Pons (tissue), 1 donor: Measurements from ENCODE around the gene ATP5IF1.

ENCODE experiments used
- DNase-seq: peaks from one replicate; pipeline ENCODE4 v3.0.0-alpha.2; 2016; ENCODE audit warnings: low spot score

The ATP5IF1 gene

GRCh38 chr1:28236656-28237322 is 865 bp downstream of the ATP5IF1 start:
- DNase-seq = no peak

DNA sequence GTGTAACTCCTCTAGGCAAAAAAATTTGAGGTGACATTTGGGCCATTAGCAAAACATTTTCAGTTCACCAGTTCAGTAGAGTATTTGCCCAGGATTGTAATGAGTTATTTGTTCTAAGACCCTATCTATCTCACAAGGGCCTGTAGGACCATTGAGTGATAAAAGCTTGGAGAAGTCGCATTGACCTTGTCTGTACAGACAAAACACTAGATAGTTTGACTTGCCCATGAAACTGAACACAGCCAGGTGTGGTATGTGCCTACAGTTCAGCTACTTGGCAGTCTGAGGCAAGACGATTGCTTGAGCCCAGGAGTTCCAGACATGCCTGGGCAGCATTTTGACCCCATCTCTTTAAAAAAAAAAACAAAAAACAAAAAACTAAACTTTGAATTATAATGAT is 3.1 kb downstream of the ATP5IF1 start:
- DNase-seq = no peak

GRCh38 chr1:28240024-28240423 is 4.1 kb downstream of the ATP5IF1 start:
- DNase-seq = no peak

DNA sequence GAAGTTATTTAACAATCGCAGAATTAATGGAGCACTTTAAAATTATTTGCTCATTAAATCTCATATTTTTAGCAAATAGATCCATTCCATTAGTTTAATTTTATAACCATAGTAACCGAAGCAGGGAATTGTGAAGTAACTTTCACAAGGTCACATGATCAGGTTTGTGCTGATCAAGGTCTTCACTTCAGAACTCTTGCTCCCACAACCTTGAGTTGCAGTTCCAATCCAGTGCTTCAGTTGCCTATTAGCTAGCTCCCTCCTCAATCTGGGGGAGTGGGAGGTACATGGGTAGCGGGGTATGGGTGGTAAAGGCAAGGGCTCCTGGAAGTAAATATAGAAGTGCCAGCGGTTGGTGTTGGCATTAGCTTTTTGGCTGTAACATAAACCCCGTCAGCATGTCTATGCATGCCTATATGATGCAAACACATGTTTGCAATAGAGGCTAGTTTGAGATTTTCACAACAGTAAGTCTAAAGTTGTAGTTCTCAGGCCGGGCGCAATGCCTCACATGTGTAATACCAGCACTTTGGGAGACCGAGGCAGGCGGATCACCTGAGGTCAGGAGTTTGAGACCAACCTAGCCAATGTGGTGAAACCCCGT is 5.8 kb downstream of the ATP5IF1 start:
- DNase-seq = no peak

GRCh38 chr1:28243685-28244311 is 7.9 kb downstream of the ATP5IF1 start:
- DNase-seq = no peak

- DNase-seq = no peak
Measured at GRCh38 chr1:28244549-28245251, 8.8 kb downstream of the ATP5IF1 start.

- peak; percentile 49 for DNase-seq
Measured at GRCh38 chr1:28246427-28246832, 10.5 kb downstream of the ATP5IF1 start.

DNA sequence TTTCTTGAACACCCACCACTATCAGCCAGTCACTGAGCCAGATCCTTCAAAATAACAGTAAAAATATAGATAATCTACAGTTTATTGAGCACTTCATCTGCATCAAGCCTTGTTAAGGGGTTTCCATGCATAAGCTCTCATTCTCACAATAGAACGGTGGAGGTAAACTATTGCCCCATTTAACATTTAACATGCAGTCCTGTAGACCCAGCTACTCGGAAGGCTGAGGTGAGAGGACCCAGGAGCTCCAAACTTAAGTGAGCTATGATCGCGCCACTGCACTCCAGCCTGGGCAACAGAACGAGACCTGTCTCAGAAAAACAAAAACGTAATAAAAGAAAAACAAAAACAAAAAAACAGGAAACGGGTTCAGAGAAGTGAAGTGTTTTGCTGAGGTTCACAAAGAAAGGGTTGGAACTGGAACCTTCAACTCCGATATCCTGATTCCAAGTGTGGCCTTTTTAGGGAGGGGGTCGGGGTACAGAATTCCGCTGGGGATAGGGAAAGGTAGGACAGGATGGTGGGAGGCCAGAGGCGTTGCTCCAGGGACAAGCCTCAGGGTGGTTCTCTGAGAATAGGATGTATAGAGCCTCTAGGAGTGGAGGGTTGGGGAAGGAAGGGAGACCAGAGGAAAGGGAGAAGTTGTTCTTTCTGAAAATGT is 11.8 kb downstream of the ATP5IF1 start:
- DNase-seq = no peak

DNA sequence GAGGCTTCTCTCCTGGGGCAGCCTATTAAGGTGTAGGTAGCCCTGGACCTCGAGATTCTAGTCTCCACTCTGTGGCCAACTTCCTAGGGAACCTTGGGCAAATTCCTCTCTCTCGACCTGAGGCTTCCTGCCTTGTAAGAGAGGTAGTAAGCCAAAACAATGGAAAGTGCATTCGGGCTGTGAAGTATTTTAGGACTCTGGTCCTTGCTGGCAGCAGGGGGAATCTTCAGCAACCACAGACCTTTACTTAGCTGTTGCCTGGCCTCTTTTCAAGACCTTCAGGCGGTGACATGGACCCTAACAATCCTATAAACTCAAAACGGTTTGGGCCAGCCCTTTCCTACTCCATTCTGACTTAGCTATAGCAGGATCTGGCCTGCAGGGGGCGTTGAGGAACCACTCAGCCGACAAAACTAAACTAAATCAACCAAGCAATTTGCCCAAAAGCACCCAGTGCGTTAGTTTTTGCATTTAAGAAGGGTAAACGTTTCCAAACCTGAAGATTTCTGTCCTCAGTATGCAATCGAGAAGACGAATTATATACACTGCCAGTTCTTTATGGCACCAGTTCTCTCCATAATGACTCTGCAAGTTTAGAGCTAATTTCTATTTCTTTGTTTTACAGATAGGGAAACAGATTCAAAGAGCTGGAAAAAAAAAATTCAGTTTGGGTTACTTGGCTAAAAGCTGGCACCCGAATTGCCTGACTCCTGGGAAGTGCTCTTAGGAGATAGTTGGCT is 12.5 kb downstream of the ATP5IF1 start:
- DNase-seq = peak; percentile 86

DNA sequence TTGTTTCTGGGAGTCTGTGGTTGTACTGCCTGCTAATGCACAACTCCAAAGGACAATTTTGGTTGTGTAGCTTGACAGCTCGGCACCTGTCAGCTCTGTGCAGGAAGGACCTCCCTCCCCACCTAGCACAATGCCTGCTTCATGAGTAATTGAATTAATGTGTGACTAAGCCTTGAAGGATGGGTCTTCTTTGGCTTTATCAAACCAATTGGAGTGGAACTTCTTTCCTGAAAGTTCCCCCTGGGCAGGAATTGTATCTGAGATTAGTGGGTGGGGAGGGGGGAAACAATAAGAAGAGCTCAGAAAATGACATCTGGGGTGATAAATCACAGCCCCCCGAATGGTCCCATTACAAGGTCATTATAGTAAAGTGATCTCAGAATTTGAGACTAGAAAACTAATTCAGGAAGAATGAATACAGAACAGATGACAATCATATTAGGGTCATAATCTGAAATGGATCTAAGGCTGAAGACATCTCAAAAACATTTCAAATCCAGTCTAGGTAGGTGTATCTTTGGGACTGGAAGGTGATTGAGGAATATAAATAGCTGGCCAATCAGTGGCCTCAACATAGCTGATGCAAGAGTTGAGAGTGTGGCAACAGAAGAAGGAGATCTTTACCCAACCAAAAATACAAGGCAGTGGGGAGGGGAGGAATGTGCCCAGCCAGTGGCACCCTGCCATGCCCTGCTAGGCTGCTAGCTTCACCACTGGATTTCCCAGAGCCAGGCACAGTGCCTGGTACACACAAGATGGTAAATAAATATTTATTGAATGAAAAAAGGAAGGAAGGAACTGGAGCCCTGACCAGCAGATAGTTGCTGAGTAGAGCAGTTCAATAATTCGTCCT is 13.3 kb downstream of the ATP5IF1 start:
- DNase-seq = no peak

DNA sequence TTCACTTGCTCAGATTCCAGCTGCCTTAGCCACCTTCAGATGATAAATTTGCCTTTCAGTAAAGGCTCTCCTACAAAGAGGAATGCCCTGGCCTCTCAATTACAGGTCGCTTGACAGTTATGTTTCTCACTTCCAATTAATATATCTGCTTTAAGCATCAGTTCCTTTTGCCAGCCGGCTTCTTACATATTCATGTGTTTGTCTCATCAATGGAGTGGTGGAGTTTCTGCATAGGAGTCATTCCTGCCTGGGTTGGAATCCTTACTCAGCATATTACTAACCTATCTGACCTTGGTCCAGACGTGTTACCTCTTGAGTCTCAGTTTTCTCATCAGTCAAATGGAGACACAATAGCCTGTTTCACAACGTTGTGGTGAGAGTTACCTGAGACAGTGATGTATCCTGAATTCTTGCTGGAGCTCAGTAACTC is 14.0 kb downstream of the ATP5IF1 start:
- DNase-seq = no peak

GRCh38 chr1:28256197-28256827 is 20.4 kb downstream of the ATP5IF1 start:
- no peak for DNase-seq

GRCh38 chr1:28257736-28258135 is 21.8 kb downstream of the ATP5IF1 start:
- DNase-seq = no peak

DNA sequence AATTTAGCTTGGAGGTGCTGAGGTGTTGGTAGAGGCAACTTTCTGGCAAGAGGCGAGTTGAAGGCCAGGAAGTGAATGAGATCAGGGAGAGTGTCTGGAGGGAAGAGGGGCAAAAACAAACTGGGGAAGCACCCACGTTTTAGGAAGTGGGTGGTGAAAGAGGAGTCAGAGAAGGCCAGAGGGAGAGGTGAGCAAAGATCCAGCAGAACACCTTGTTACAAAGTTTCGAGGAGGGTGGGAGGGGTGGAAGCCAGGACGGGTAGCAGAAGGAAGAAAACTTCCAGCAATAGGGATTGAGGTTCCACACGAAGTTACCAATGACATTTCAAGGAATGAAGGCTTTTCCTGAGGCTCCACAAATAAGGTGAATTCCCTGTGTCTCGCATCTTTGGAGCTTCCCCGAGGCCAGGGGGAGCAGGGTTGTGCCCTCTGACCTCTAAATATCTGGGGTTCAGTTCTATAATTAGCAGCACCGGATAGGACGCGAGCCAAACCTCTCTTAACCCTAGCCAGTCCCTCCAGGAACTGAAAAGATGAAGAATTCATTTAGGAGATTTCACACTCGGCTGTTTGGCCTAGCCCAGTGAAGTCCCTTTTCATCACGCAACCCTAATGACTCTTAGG is 22.8 kb downstream of the ATP5IF1 start:
- no peak for DNase-seq

DNA sequence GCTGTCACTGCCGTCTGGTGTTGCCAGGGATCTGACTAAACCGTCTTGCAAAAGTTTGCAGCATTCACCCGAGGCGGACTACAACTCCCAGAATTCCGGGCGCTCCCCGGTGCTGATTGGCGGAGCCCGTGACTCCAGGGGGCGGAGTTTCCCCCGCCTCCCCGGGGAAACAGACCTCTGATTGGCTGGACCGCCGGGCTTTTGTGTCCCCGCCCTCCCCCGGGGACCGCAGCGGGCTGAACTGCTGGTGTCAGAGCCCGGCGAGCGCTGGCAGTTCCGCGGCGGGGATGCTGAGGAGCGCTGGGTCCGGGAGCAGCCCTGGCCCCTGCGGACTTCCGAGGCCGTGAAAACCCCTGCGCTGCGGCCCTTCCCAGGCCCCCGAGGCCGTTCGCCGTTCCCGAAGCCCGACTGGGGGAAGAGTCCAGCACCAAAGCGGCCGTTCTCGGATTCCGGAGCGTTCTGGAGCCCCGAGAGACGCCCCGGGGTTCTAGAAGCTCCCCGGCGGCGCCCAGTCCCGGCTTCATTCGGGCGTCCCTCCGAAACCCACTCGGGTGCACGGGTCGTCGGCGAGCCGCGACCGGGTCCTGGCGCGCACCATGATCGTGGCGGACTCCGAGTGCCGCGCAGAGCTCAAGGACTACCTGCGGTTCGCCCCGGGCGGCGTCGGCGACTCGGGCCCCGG is 23.5 kb downstream of the ATP5IF1 start, which contains the start of gene SESN2:
Gene SESN2 (plus strand): TSS at position 267 of the 682 bp plus-strand sequence. CDS start 330 bp downstream, at position 597.
- peak; percentile 97 for DNase-seq

DNA sequence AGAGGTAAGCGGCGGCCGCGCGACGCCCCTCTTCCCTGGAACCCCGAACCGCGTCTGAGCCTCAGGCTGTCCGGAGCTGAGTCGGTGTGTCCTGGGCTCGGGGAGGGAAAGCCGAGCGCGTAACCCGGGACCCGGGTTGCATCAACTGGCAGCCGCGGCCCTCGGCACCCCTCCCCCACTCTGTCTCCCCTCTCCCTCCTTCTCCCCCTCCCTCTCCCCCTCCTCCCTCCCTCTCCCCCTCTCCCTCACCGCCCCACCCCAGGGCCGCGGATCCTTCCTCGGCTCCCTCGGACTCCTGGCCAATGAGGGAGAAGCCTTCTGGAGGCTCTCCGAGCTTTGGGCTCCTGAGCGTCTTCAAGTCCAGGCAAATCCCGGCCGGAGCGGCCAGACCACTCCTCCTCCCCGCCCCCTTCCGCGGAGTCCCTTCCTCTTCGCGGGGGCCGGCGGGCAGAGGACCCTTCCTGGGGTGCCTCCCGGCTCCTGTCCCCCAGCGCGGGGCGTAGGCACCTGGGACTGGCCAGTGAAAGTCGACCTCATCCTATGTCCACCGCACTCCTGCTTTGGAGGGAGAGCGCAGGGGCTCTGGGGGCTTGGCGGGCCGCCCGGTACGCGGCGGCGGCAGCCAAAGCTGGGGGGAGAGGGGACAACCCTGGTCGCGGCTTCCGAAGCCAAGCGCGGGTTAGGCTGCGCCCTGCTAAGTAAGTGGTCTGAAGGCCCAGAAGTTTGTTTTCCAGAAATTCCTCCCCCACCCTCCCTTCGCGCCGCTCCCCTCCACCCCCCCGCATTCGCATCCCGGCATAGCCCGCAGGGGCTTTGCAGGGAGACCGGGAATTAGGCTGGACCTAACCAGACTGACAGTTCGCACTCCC is 24.2 kb downstream of the ATP5IF1 start:
- DNase-seq = no peak

GRCh38 chr1:28260803-28261174 is 24.9 kb downstream of the ATP5IF1 start:
- no peak for DNase-seq

DNA sequence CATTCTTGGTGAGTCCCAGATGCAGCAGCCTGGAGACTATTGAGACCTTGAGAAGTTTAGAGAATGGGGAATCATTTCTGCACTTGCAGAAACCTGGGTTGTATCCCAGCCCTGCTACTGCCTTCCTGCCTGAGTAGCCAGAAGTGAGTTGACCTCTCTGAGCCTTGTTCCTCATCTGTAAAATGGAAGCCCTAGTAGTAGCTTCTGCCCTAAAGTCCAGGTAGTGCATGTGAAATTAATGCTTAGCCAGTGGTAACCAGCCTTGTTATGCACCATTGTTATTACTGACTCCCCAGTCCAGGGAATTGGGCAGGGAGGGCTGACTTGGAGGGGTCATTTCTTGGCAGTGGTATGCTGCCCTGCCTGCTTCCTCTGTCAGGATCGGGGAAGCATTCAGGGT is 29.0 kb downstream of the ATP5IF1 start:
- DNase-seq = no peak
